Stimulated activated naive B cell treated with anti-CD40 and anti-IgM and Interleukin-4, amounts not matched to agents 10 μg/mL and 1 μg/mL and 100 μg/mL, for 72 hours (primary cell): ENCODE measurements around the gene PTPN9.
"Not testable (repeated sequence)": the region's sequence is repeated elsewhere in the genome, so short reads cannot be mapped to it uniquely, and the experiment has no call there.

Experiments
- ATAC-seq, 2 donors: fragments of 150-1000 bp; cut with Tn5 transposase; replicated peaks; 2 replicates each; pipeline ENCODE4 v1.10.0; 2021; ENCODE audit warnings: moderate library complexity in 1 of 2
- DNase-seq: peaks from one replicate; pipeline ENCODE4 v3.0.0; 2021
- H3K27ac Mint-ChIP-seq: one replicate; pipeline ENCODE4 v1.8.0; 2022; ENCODE audit warnings: mild to moderate bottlenecking, mixed read lengths
- H3K27me3 Mint-ChIP-seq, 2 donors: one replicate each; pipeline ENCODE4 v1.8.0; 2022; ENCODE audit warnings: mixed read lengths in 2 of 2
- H3K36me3 Mint-ChIP-seq, 2 donors: one replicate each; pipeline ENCODE4 v1.8.0; 2022; ENCODE audit warnings: mixed read lengths in 2 of 2, mild to moderate bottlenecking in 1 of 2
- H3K4me1 Mint-ChIP-seq, 2 donors: one replicate each; pipeline ENCODE4 v1.8.0; 2022; ENCODE audit warnings: mixed read lengths in 2 of 2, mild to moderate bottlenecking in 1 of 2
- H3K4me3 Mint-ChIP-seq, 2 donors: one replicate each; pipeline ENCODE4 v1.8.0; 2022; ENCODE audit warnings: mild to moderate bottlenecking in 2 of 2, mixed read lengths in 2 of 2, moderate library complexity in 1 of 2
- H3K9me3 Mint-ChIP-seq, 2 donors: one replicate each; pipeline ENCODE4 v1.8.0; 2022; ENCODE audit warnings: mixed read lengths in 2 of 2, mild to moderate bottlenecking in 1 of 2

The PTPN9 gene

GRCh38 chr15:75594276-75594675 lies 15.2 kb upstream of the PTPN9 start:
- DNase-seq, result no peak
- H3K27me3 Mint-ChIP-seq, result no peaks in the 10 kb centered on the region
- no peaks in the 10 kb centered on the region for H3K9me3 Mint-ChIP-seq
- H3K36me3 Mint-ChIP-seq, result peaks cover 35 to 63% of the 10 kb centered on the region in 2 donors
- no peak for ATAC-seq
- no peak overlapping the region for H3K4me3 Mint-ChIP-seq
- no peak overlapping the region for H3K27ac Mint-ChIP-seq
- peaks cover 4 to 12% of the 10 kb centered on the region in 2 donors for H3K4me1 Mint-ChIP-seq

- no peak overlapping the region for H3K27ac Mint-ChIP-seq
- no peaks in the 10 kb centered on the region for H3K27me3 Mint-ChIP-seq
- no peak for ATAC-seq
- peaks cover 0 to 2% of the 10 kb centered on the region in 2 donors for H3K4me1 Mint-ChIP-seq
- H3K4me3 Mint-ChIP-seq, result no peak overlapping the region
- H3K9me3 Mint-ChIP-seq, result no peaks in the 10 kb centered on the region
- no peak for DNase-seq
- H3K36me3 Mint-ChIP-seq, result peaks cover 37 to 58% of the 10 kb centered on the region in 2 donors
Measured at GRCh38 chr15:75591655-75592364, 12.7 kb upstream of the PTPN9 start.

GRCh38 chr15:75590239-75590638 lies 11.1 kb upstream of the PTPN9 start:
- H3K27me3 Mint-ChIP-seq, result no peaks in the 10 kb centered on the region
- ATAC-seq, result no peak
- H3K4me3 Mint-ChIP-seq, result no peak overlapping the region
- H3K4me1 Mint-ChIP-seq, result peaks cover 0 to 2% of the 10 kb centered on the region in 2 donors
- H3K27ac Mint-ChIP-seq, result no peak overlapping the region
- DNase-seq, result no peak
- no peaks in the 10 kb centered on the region for H3K9me3 Mint-ChIP-seq
- H3K36me3 Mint-ChIP-seq, result peaks cover 33 to 50% of the 10 kb centered on the region in 2 donors

GRCh38 chr15:75589071-75589470 lies 10.0 kb upstream of the PTPN9 start:
- DNase-seq (no peak), ATAC-seq (no peak)
- no peak overlapping the region for H3K27ac Mint-ChIP-seq
- no peaks in the 10 kb centered on the region for H3K9me3 Mint-ChIP-seq
- no peak overlapping the region for H3K4me3 Mint-ChIP-seq
- no peaks in the 10 kb centered on the region for H3K27me3 Mint-ChIP-seq
- H3K4me1 Mint-ChIP-seq, result peaks cover 0 to 2% of the 10 kb centered on the region in 2 donors
- H3K36me3 Mint-ChIP-seq, result peaks cover 27 to 43% of the 10 kb centered on the region in 2 donors

- not testable (repeated sequence) for H3K27ac Mint-ChIP-seq, H3K9me3 Mint-ChIP-seq, H3K27me3 Mint-ChIP-seq, H3K4me1 Mint-ChIP-seq, DNase-seq, H3K4me3 Mint-ChIP-seq, ATAC-seq
- H3K36me3 Mint-ChIP-seq, result peaks cover 19 to 31% of the 10 kb centered on the region in 2 donors
Measured at GRCh38 chr15:75586422-75586821, 7.3 kb upstream of the PTPN9 start.

- H3K4me1 Mint-ChIP-seq, result peaks cover 3 to 6% of the 10 kb centered on the region in 2 donors
- H3K27ac Mint-ChIP-seq, result no peak overlapping the region
- ATAC-seq, result no peak
- no peaks in the 10 kb centered on the region for H3K27me3 Mint-ChIP-seq
- H3K36me3 Mint-ChIP-seq, result peaks cover 15 to 16% of the 10 kb centered on the region in 2 donors
- DNase-seq, result no peak
- H3K4me3 Mint-ChIP-seq, result no peak overlapping the region
- H3K9me3 Mint-ChIP-seq, result no peaks in the 10 kb centered on the region
Measured at GRCh38 chr15:75584121-75584520, 5.0 kb upstream of the PTPN9 start.

- H3K27me3 Mint-ChIP-seq, result no peaks in the 10 kb centered on the region
- no peak overlapping the region for H3K27ac Mint-ChIP-seq
- DNase-seq (no peak), ATAC-seq (no peak)
- no peak overlapping the region for H3K4me3 Mint-ChIP-seq
- peaks cover 13% of the 10 kb centered on the region in 2 donors for H3K36me3 Mint-ChIP-seq
- H3K9me3 Mint-ChIP-seq, result no peaks in the 10 kb centered on the region
- H3K4me1 Mint-ChIP-seq, result peaks cover 3 to 6% of the 10 kb centered on the region in 2 donors
Measured at GRCh38 chr15:75583701-75584100, 4.6 kb upstream of the PTPN9 start.

GRCh38 chr15:75582943-75583342 lies 3.8 kb upstream of the PTPN9 start:
- not testable (repeated sequence) for H3K4me3 Mint-ChIP-seq, ATAC-seq, DNase-seq, H3K27me3 Mint-ChIP-seq, H3K4me1 Mint-ChIP-seq, H3K27ac Mint-ChIP-seq, H3K9me3 Mint-ChIP-seq
- H3K36me3 Mint-ChIP-seq, result peaks cover 13 to 15% of the 10 kb centered on the region in 2 donors

GRCh38 chr15:75578173-75578947 lies 755 bp downstream of the PTPN9 start:
- no peaks in the 10 kb centered on the region for H3K27me3 Mint-ChIP-seq
- H3K36me3 Mint-ChIP-seq, result peaks cover 4 to 9% of the 10 kb centered on the region in 2 donors
- H3K27ac Mint-ChIP-seq, result peak overlapping the region; percentile 96
- no peaks in the 10 kb centered on the region for H3K9me3 Mint-ChIP-seq
- ATAC-seq, result peak; percentile 71 to 72
- peaks cover 10 to 31% of the 10 kb centered on the region in 2 donors for H3K4me1 Mint-ChIP-seq
- H3K4me3 Mint-ChIP-seq, result peak overlapping the region; percentile 91 to 93
- DNase-seq, result peak; percentile 19

GRCh38 chr15:75577401-75578172 lies 1.5 kb downstream of the PTPN9 start:
- no peaks in the 10 kb centered on the region for H3K27me3 Mint-ChIP-seq
- DNase-seq (no peak), ATAC-seq (no peak)
- no peaks in the 10 kb centered on the region for H3K9me3 Mint-ChIP-seq
- peak overlapping the region; percentile 96 for H3K27ac Mint-ChIP-seq
- H3K36me3 Mint-ChIP-seq, result peaks cover 4 to 12% of the 10 kb centered on the region in 2 donors
- H3K4me1 Mint-ChIP-seq, result peaks cover 12 to 38% of the 10 kb centered on the region in 2 donors
- H3K4me3 Mint-ChIP-seq, result peak overlapping the region; percentile 91 to 93

GRCh38 chr15:75573648-75574384 lies 5.3 kb downstream of the PTPN9 start:
- Mint-ChIP-seq H3K27ac (no peak overlapping the region), H3K4me3 (no peak overlapping the region), H3K27me3 (no peaks in the 10 kb centered on the region), H3K36me3 (peaks cover 8 to 18% of the 10 kb centered on the region in 2 donors), H3K9me3 (no peaks in the 10 kb centered on the region), H3K4me1 (peaks cover 9 to 32% of the 10 kb centered on the region in 2 donors)
- DNase-seq, result no peak
- ATAC-seq, result no peak

- Mint-ChIP-seq H3K27me3 (no peaks in the 10 kb centered on the region), H3K36me3 (peaks cover 4 to 13% of the 10 kb centered on the region in 2 donors), H3K9me3 (no peaks in the 10 kb centered on the region), H3K27ac (no peak overlapping the region), H3K4me1 (peaks cover 7 to 20% of the 10 kb centered on the region in 2 donors), H3K4me3 (no peak overlapping the region)
- DNase-seq (no peak), ATAC-seq (no peak)
Measured at GRCh38 chr15:75570126-75570845, 8.8 kb downstream of the PTPN9 start.
